Measurements from ENCODE around the gene IRX1. TPM values are rescaled to one million over a fixed set of nuclear protein-coding genes. Genes with fewer than 3 reads are reported as not detected.

The IRX1 gene
- total RNA-seq, 1 experiment from 2014 or later = 4.1 TPM

- peaks cover 0 to under 1% of the 10 kb centered on the region in 2 experiments; a peak in 3 of 5 replicates for H3K9me3 Mint-ChIP-seq
- H2BK5ac ChIP-seq (ENCODE audit: insufficient read length, low read length) = no peak overlapping the region
- H3K56ac ChIP-seq (ENCODE audit: insufficient read length, low read depth, low read length) = no peak overlapping the region
- peaks cover 39% of the 10 kb centered on the region for H3K27me3 ChIP-seq (ENCODE audit: insufficient read depth, low read length)
- H4K5ac ChIP-seq (ENCODE audit: insufficient read length, low read depth, low read length) = no peak overlapping the region
- no peak overlapping the region for H2AFZ ChIP-seq (ENCODE audit: low read length)
- peak overlapping the region; percentile 70 for H3K4me2 ChIP-seq (ENCODE audit: insufficient read depth, insufficient read length, low read length)
- peak overlapping the region; percentile 55 to 80 for H3K4me3 Mint-ChIP-seq
- H3K4me1 ChIP-seq (ENCODE audit: insufficient read depth, low read length) = no peaks in the 10 kb centered on the region
- no peaks in the 10 kb centered on the region for H3K79me1 ChIP-seq (ENCODE audit: insufficient read depth, low read depth, low read length, poor library complexity, severe bottlenecking)
- no peaks in the 10 kb centered on the region for H3K79me2 ChIP-seq (ENCODE audit: insufficient read depth, low read length)
- no peak overlapping the region for H3K27ac Mint-ChIP-seq
- no peak overlapping the region for H2BK12ac ChIP-seq (ENCODE audit: insufficient read length, low read depth, low read length)
- H3T11ph ChIP-seq (ENCODE audit: low read length) = no peak overlapping the region
- peaks cover 73% of the 10 kb centered on the region for H3K27me3 Mint-ChIP-seq (ENCODE audit: low read depth)
- peak; percentile 57 for DNase-seq
- H2BK120ac ChIP-seq (ENCODE audit: low read depth, low read length, poor library complexity, severe bottlenecking) = no peak overlapping the region
- no peak overlapping the region for H3K9ac ChIP-seq (ENCODE audit: extremely low read depth, insufficient read length, low read length)
- TF ChIP-seq CTCF (conservative IDR thresholded peaks at IDR 0.05) = no peak
- H2BK20ac ChIP-seq (ENCODE audit: low read depth, low read length, poor library complexity, severe bottlenecking) = no peak overlapping the region
- H3K36me3 Mint-ChIP-seq (ENCODE audit: insufficient read depth in 1 of 3, low read depth in 3 of 3) = no peaks in the 10 kb centered on the region; a peak in 1 of 7 replicates
- H4K91ac ChIP-seq (ENCODE audit: insufficient read length, low read depth, low read length) = no peak overlapping the region
- H4K20me1 ChIP-seq (ENCODE audit: control insufficient read depth, insufficient read depth, insufficient read length) = no peaks in the 10 kb centered on the region
- H3K18ac ChIP-seq (ENCODE audit: insufficient read length, low read depth, low read length) = no peak overlapping the region
- no peak overlapping the region for H3K23ac ChIP-seq (ENCODE audit: insufficient read length, low read depth, low read length)
- H3K23me2 ChIP-seq (ENCODE audit: insufficient read length, low read depth, low read length, poor library complexity, severe bottlenecking) = peaks cover 13% of the 10 kb centered on the region
- H2BK15ac ChIP-seq (ENCODE audit: low read depth, low read length) = no peak overlapping the region
- no peak overlapping the region for H3K27ac ChIP-seq (ENCODE audit: insufficient read length, low read depth, low read length)
- peaks cover 24% of the 10 kb centered on the region in 2 experiments for H3K4me1 Mint-ChIP-seq
- WGBS (ENCODE audit: extremely low coverage, insufficient read length, low lambda C conversion rate) = no CpG with 5 or more reads among the region's 50 CpGs
- no peak overlapping the region for H3K4ac ChIP-seq (ENCODE audit: low read depth, low read length)
- H3K9me3 ChIP-seq (ENCODE audit: control insufficient read depth, low read depth, low read length) = no peaks in the 10 kb centered on the region
- no peak overlapping the region for H4K8ac ChIP-seq (replicated peaks; ENCODE audit: insufficient read length, low read depth, low read length)
- H2AK5ac ChIP-seq (ENCODE audit: insufficient read length, low read length) = no peak overlapping the region
- H3K14ac ChIP-seq (ENCODE audit: insufficient read depth, low read length) = no peak overlapping the region
These were observed 10.6 kb downstream of the IRX1 start for GRCh38 chr5:3606121-3606831.

All from H9 (cell line).